ENCODE data around the gene C5orf58.
"Not testable (repeated sequence)": the region's sequence is repeated elsewhere in the genome, so short reads cannot be mapped to it uniquely, and the experiment has no call there.

DNA sequence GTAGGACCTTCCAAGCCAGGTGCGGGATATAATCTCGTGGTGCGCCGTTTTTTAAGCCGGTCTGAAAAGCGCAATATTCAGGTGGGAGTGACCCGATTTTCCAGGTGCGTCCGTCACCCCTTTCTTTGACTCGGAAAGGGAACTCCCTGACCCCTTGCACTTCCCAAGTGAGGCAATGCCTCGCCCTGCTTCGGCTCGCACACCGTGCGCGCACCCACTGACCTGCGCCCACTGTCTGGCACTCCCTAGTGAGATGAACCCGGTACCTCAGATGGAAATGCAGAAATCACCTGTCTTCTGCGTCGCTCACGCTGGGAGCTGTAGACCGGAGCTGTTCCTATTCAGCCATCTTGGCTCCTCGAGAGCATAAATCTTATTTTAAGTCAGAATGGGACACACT, 12.7 kb downstream of the C5orf58 start:
- not testable (repeated sequence) for TF ChIP-seq GABPA (IDR thresholded peaks at IDR 0.05; ENCODE audit: low read depth); IKZF2 (IDR thresholded peaks at IDR 0.05); CBX5 (IDR thresholded peaks at IDR 0.05; ENCODE audit: low read depth); POLR2AphosphoS5 (IDR thresholded peaks at IDR 0.05; ENCODE audit: low read length); EZH2 (IDR thresholded peaks at IDR 0.05; ENCODE audit: borderline replicate concordance, control insufficient read depth, low read depth, low read length); POLR2A (IDR thresholded peaks at IDR 0.05; ENCODE audit: low read depth, low read length)
- TF ChIP-seq, protein P1, sequence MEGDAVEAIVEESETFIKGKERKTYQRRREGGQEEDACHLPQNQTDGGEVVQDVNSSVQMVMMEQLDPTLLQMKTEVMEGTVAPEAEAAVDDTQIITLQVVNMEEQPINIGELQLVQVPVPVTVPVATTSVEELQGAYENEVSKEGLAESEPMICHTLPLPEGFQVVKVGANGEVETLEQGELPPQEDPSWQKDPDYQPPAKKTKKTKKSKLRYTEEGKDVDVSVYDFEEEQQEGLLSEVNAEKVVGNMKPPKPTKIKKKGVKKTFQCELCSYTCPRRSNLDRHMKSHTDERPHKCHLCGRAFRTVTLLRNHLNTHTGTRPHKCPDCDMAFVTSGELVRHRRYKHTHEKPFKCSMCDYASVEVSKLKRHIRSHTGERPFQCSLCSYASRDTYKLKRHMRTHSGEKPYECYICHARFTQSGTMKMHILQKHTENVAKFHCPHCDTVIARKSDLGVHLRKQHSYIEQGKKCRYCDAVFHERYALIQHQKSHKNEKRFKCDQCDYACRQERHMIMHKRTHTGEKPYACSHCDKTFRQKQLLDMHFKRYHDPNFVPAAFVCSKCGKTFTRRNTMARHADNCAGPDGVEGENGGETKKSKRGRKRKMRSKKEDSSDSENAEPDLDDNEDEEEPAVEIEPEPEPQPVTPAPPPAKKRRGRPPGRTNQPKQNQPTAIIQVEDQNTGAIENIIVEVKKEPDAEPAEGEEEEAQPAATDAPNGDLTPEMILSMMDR (IDR thresholded peaks at IDR 0.05 in 2 of 3, conservative IDR thresholded peaks at IDR 0.05 in 1 of 3; ENCODE audit: control insufficient read depth in 2 of 3, extremely low read depth in 1 of 3, insufficient read depth in 1 of 3, low read depth in 3 of 3, low read length in 3 of 3), result not testable (repeated sequence)
- TF ChIP-seq, protein P2, sequence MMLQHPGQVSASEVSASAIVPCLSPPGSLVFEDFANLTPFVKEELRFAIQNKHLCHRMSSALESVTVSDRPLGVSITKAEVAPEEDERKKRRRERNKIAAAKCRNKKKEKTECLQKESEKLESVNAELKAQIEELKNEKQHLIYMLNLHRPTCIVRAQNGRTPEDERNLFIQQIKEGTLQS (IDR thresholded peaks at IDR 0.05; ENCODE audit: borderline replicate concordance, extremely low read depth, low read depth, low read length), result not testable (repeated sequence)

All from GM12878 (cell line).